Heart left ventricle (tissue), 16 donors: ENCODE results near the gene TMC6. TPM values are rescaled to one million over a fixed set of nuclear protein-coding genes. Genes with fewer than 3 reads are reported as not detected.

Experiments used
- ATAC-seq, 4 donors: fragments of 200-7000 bp; cut with Tn5 transposase; one replicate each; pipeline ENCODE4 v1.9.1; 2020 to 2022; ENCODE audit warnings: moderate library complexity in 4 of 4, mild to moderate bottlenecking in 3 of 4, moderate number of reproducible peaks in 1 of 4
- DNase-seq, 5 donors: peaks; one replicate each; pipeline ENCODE4 v3.0.0-alpha.2; 2020
- H3K27ac ChIP-seq, 12 donors: fragments of 200-600 bp; sonication (generic) in 4 of 12; one replicate each; pipeline versions ENCODE4 v1.5.0 to v1.8.0; 2016 to 2022; ENCODE audit warnings: mild to moderate bottlenecking in 2 of 12
- H3K27me3 ChIP-seq, 9 donors: fragments of 200-600 bp; sonication (generic) in 2 of 9; one replicate each; pipeline versions ENCODE4 v1.5.1 to v1.8.0; 2016 to 2022; ENCODE audit warnings: mild to moderate bottlenecking in 3 of 9
- H3K36me3 ChIP-seq, 9 donors: fragments of 200-600 bp; sonication (generic) in 2 of 9; one replicate each; pipeline versions ENCODE4 v1.5.0 to v1.8.0; 2018 to 2022; ENCODE audit warnings: mild to moderate bottlenecking in 2 of 9
- H3K4me1 ChIP-seq, 12 donors: fragments of 200-600 bp; sonication (generic) in 4 of 12; one replicate each; pipeline versions ENCODE4 v1.5.0 to v1.8.0; 2016 to 2022; ENCODE audit warnings: mild to moderate bottlenecking in 3 of 12
- H3K4me3 ChIP-seq, 12 donors: fragments of 200-600 bp; sonication (generic) in 4 of 12; one replicate each; pipeline versions ENCODE4 v1.5.0 to v1.8.0; 2017 to 2022; ENCODE audit warnings: mild to moderate bottlenecking in 9 of 12, moderate library complexity in 4 of 12
- H3K9me3 ChIP-seq, 12 donors: fragments of 200-600 bp; sonication (generic) in 4 of 12; one replicate each; pipeline versions ENCODE4 v1.5.0 to v1.8.0; 2016 to 2022; ENCODE audit warnings: mild to moderate bottlenecking in 1 of 12
- POLR2A ChIP-seq, 2 donors: fragments of 450-650 bp; IDR thresholded peaks; one replicate each; pipeline ENCODE4 v1.6.1; 2017; ENCODE audit warnings: antibody characterized with exemption in 2 of 2, mild to moderate bottlenecking in 2 of 2, moderate library complexity in 2 of 2
- WGBS, 4 donors: extraction: QIAGEN DNeasy Blood & Tissue Kit in 2 of 4; methylation state at CpG; one replicate each; pipeline versions ENCODE4 v1.1.5 to v1.1.7; 2013 to 2018; 5-methylcytosine and 5-hydroxymethylcytosine counted together
- intact Hi-C, 10 donors: fragments of 100-400 bp; cut with DNase I; formaldehyde crosslinking; loops; one replicate each; pipeline versions ENCODE4 v1.11.1 to v1.14.2; 2022
- polyA plus RNA-seq, 2 donors: library from polyadenylated mRNA; stranded (reverse); fragments of 200-250 nt; gene quantifications; one replicate each; pipeline ENCODE4 v1.2.3, GENCODE V29; 2013
- total RNA-seq, 9 donors: library from RNA; depleted of rRNA in 2 of 9; stranded (reverse); fragments of >200 nt in 2 of 9; fragmentation: NEBNext Ultra II Directional in 3 of 9; extraction: Animal tissue kit (Norgen Biotek cat#: 25700) in 3 of 9; gene quantifications; one replicate each; pipeline versions ENCODE4 v1.1.0 to v1.2.4, GENCODE V29; 2016 to 2023
- TF ChIP-seq, protein P1 (sequence below), 12 donors: fragments of 200-600 bp; sonication (generic) in 4 of 12; IDR thresholded peaks; one replicate each; pipeline versions ENCODE4 v1.5.0 to v1.8.0; 2018 to 2022; ENCODE audit warnings: antibody characterized with exemption in 12 of 12, mild to moderate bottlenecking in 5 of 12
- donor health status: ischemic (EF 13 %, LVEDD 7.1; RV severe dilation, severe dysfunction).
- donor health status: healthy with polysubstance abuse.
- donor health status: DM: no; HTN: yes; CAD: no.
- donor health status: DM: no; HTN: no; CAD: no.
- donor health status: ischemic (EF 25% LVEDD 6.9; RV normal size, moderate dysfunction).
- donor health status: ischemic (EF 25% LVEDD 5.7; RV mildly dilated, moderate dysfunction).
- donor health status: healthy.
- donor health status: DM: yes; HTN: yes; CAD: no.
- donor health status: ischemic (EF 35%, LVEDD 5.7; RV mildly dilated, moderate dysfunction).
- donor health status: nonischemic (EF 11% LVEDD 7.7; RV severe dilation, severe dysfunction).
- donor health status: DM: yes; HTN: yes; CAD: no.
- donor health status: PGD.
- donor health status: ischemic (EF 29% LVEDD 5.4; RV normal size, mild dysfunction).
- donor health status: nonischemic (EF 23%, LVEDD 6.1; RV moderate dilation, normal function).

TMC6 gene
- total and polyA plus RNA-seq, 11 donors, result 31.2 to 139 (median 69.9) TPM

- H3K27ac ChIP-seq, result peak overlapping the region in 2 of 12 donors; percentile 30 to 50
- intact Hi-C loops, result no loop called here
- peak in 2 of 5 donors; percentile 1 to 4 for DNase-seq
- TF ChIP-seq, protein P1, sequence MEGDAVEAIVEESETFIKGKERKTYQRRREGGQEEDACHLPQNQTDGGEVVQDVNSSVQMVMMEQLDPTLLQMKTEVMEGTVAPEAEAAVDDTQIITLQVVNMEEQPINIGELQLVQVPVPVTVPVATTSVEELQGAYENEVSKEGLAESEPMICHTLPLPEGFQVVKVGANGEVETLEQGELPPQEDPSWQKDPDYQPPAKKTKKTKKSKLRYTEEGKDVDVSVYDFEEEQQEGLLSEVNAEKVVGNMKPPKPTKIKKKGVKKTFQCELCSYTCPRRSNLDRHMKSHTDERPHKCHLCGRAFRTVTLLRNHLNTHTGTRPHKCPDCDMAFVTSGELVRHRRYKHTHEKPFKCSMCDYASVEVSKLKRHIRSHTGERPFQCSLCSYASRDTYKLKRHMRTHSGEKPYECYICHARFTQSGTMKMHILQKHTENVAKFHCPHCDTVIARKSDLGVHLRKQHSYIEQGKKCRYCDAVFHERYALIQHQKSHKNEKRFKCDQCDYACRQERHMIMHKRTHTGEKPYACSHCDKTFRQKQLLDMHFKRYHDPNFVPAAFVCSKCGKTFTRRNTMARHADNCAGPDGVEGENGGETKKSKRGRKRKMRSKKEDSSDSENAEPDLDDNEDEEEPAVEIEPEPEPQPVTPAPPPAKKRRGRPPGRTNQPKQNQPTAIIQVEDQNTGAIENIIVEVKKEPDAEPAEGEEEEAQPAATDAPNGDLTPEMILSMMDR (IDR thresholded peaks at IDR 0.05), result no peak
- TF ChIP-seq POLR2A (IDR thresholded peaks at IDR 0.05), result no peak
- H3K4me3 ChIP-seq, result no peak overlapping the region
- no peaks in the 10 kb centered on the region for H3K9me3 ChIP-seq
- WGBS, 4 donors, result 72 to 83% (median 76%) methylated on average over 13 of the region's 13 CpGs
- H3K27me3 ChIP-seq, result no peaks in the 10 kb centered on the region
- no peak for ATAC-seq
- peaks cover 0 to 17% (median 3%) of the 10 kb centered on the region in 12 donors for H3K4me1 ChIP-seq
- H3K36me3 ChIP-seq, result peaks cover 0 to 92% (median 69%) of the 10 kb centered on the region in 9 donors
Observed at GRCh38 chr17:78105551-78105950, 23.0 kb downstream of the TMC6 start.

DNA sequence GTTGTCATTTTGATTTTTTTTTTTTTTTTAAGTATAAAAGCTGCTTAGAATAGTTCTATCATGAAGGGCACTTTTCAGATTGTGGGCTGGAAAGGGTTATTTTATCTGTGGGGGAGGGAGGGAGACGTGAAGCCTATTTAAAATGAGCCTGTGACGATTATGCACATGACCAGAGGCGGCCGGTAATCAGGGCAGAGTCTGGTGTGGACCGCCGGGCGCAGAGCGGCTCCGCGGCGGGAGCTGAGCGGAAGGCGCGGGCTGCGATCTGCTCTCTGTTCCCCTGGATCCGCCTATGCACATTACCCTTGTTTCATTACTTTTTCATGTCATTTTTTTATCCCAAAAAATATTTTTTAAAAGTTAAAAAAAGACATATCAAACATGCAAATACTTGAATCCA is 23.5 kb downstream of the TMC6 start:
- peak overlapping the region in 2 of 12 donors; percentile 30 to 50 for H3K27ac ChIP-seq
- WGBS, 4 donors, result 71 to 83% (median 79%) methylated on average over 16 of the region's 16 CpGs
- peaks cover 0 to 13% (median 0%) of the 10 kb centered on the region in 12 donors for H3K4me1 ChIP-seq
- peak in 2 of 4 donors; percentile 28 to 37 for ATAC-seq
- intact Hi-C loops, result no loop called here
- TF ChIP-seq, protein P1 (IDR thresholded peaks at IDR 0.05), result no peak
- no peak for TF ChIP-seq POLR2A (IDR thresholded peaks at IDR 0.05)
- peaks cover 0 to 94% (median 74%) of the 10 kb centered on the region in 9 donors for H3K36me3 ChIP-seq
- no peak overlapping the region for H3K4me3 ChIP-seq
- H3K9me3 ChIP-seq, result no peaks in the 10 kb centered on the region
- H3K27me3 ChIP-seq, result no peaks in the 10 kb centered on the region
- peak in 2 of 5 donors; percentile 20 to 27 for DNase-seq

DNA sequence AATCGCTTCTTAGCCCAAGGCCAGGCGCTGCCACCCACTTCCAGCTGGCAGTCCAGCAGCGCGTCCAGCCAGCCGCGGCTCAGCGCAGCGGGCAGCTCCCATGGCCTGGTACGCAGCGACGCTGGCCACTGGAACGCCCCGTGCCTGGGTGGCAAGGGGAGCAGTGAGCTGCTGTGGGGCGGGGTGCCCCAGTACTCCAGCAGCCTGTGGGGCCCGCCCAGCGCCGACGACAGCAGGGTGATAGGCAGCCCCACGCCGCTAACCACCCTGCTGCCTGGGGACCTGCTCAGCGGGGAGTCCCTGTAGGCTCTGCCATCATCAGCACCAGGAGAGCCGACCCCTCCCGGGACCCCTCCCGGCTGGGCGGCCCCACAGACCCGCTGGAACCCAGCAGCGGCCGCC is 24.0 kb downstream of the TMC6 start:
- intact Hi-C loops, result no loop called here
- Histone ChIP-seq H3K4me1 (peaks cover 0 to 12% (median 0%) of the 10 kb centered on the region in 12 donors), H3K27me3 (no peaks in the 10 kb centered on the region), H3K27ac (no peak overlapping the region), H3K4me3 (no peak overlapping the region), H3K36me3 (peaks cover 0 to 97% (median 78%) of the 10 kb centered on the region in 9 donors), H3K9me3 (no peaks in the 10 kb centered on the region)
- ATAC-seq (peak in 1 of 4 donors; percentile 27), DNase-seq (peak in 1 of 5 donors; percentile 25)
- WGBS, 4 donors, result 96 to 98% (median 97%) methylated on average over 10 to 28 of the region's 28 CpGs
- TF ChIP-seq, protein P1 (IDR thresholded peaks at IDR 0.05), result no peak
- TF ChIP-seq POLR2A (IDR thresholded peaks at IDR 0.05), result no peak

GRCh38 chr17:78103311-78103710 is 25.2 kb downstream of the TMC6 start:
- TF ChIP-seq, protein P1 (IDR thresholded peaks at IDR 0.05), result no peak
- TF ChIP-seq POLR2A (IDR thresholded peaks at IDR 0.05), result no peak
- intact Hi-C loops, result no loop called here
- ATAC-seq, result no peak
- H3K4me1 ChIP-seq, result peaks cover 0 to 1% (median 0%) of the 10 kb centered on the region in 12 donors
- H3K36me3 ChIP-seq, result peaks cover 0 to 100% (median 77%) of the 10 kb centered on the region in 9 donors
- no peaks in the 10 kb centered on the region for H3K27me3 ChIP-seq
- no peak for DNase-seq
- no peak overlapping the region for H3K27ac ChIP-seq
- no peak overlapping the region for H3K4me3 ChIP-seq
- H3K9me3 ChIP-seq, result no peaks in the 10 kb centered on the region
- WGBS, 4 donors, result 67 to 75% (median 71%) methylated on average over 3 to 4 of the region's 4 CpGs
